ENCODE results near the gene TFIP11.

GRCh38 chr22:26477341-26477731 lies 34.9 kb downstream of the TFIP11 start:
- no peak for TF ChIP-seq FOXK1 (CRISPR knock-in tag; IDR thresholded peaks at IDR 0.05)
- TF ChIP-seq, protein P1, sequence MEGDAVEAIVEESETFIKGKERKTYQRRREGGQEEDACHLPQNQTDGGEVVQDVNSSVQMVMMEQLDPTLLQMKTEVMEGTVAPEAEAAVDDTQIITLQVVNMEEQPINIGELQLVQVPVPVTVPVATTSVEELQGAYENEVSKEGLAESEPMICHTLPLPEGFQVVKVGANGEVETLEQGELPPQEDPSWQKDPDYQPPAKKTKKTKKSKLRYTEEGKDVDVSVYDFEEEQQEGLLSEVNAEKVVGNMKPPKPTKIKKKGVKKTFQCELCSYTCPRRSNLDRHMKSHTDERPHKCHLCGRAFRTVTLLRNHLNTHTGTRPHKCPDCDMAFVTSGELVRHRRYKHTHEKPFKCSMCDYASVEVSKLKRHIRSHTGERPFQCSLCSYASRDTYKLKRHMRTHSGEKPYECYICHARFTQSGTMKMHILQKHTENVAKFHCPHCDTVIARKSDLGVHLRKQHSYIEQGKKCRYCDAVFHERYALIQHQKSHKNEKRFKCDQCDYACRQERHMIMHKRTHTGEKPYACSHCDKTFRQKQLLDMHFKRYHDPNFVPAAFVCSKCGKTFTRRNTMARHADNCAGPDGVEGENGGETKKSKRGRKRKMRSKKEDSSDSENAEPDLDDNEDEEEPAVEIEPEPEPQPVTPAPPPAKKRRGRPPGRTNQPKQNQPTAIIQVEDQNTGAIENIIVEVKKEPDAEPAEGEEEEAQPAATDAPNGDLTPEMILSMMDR (IDR thresholded peaks at IDR 0.05): no peak
- no peak for TF ChIP-seq PRRX2 (CRISPR knock-in tag; IDR thresholded peaks at IDR 0.05)
- no peak for TF ChIP-seq PREB (CRISPR knock-in tag; IDR thresholded peaks at IDR 0.05; ENCODE audit: borderline replicate concordance)
- no peak for TF ChIP-seq CREM (CRISPR knock-in tag; IDR thresholded peaks at IDR 0.05)
